ENCODE measurements around the gene OR2H2.
A peak's percentile ranks its signal among the peaks of the same experiment; 100 is the strongest.

The OR2H2 gene

DNA sequence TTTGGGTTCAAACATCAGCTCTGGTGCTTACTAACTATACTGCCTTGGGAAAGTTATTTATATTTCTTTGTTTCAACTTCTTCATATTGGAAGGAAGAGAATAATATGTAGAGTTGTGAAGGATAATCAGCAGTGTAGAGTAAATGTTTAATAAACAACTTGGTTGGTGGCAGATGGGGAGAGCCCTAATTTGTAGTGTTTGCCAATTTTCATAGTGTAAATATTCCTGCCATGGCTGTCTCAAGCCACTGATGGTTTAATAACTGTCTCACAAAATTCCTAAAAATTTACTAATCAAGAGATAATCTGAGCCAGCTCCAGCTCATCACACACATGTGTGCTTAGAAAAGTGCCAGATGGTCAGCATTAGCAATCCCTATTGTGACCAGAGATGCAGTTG, at the start of gene OR2H2:
TSS of gene OR2H2 (plus strand) at position 301 of the 400 bp plus-strand sequence. CDS start 2,824 bp downstream, outside the sequence.
- DNase-seq, result no peak

DNA sequence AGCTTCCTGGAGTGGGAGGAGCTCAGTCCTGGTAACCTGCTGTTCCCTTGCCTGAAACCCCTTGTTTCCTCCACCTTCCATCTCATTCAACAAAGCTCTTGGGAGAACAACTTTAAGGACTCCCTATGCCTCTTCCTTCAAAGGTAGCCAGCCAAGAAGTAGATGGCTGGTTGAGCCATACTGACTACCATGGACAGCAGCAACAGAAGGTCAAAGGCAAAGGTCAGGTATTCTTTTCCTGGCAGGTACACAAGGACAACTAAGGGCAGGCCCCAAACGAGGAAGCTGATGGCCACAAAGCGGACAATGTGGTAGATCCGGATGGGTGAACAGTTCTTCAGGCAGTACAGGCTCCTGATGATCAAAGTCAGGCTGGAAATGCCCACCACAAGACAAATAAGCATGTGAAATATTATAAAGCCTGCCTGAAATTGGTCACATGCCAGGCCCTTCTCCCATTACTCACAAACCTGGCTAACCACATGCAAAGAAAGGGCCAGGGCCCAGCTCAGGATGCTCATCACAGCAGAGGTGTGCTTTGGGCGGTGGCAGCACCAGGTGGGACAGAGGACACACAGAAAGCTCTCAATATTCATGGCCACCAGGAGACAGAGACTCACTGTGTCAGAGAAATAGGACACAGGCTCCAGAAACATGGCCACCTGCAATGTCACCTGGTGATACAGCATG, 47.1 kb upstream of the OR2H2 start:
- no peak for DNase-seq

DNA sequence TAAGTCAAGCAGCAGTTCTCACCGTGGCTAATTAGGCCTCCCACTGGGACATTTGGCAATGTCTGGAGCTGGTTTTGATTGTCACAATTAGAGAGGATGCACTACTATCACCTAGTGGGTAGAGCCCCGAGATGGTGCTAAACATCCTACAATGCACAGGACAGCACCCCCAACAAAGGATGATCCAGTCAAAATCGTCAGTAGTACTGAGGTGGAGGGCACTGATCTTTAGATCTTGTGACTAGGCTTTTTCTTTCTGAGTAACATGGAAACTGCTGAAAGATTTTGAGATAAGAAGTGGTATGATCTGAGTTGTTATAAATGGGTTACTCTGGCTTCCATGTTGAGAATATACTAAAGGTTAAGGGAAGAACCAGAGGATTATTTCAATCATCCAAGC, 37.3 kb upstream of the OR2H2 start:
- no peak for DNase-seq

DNA sequence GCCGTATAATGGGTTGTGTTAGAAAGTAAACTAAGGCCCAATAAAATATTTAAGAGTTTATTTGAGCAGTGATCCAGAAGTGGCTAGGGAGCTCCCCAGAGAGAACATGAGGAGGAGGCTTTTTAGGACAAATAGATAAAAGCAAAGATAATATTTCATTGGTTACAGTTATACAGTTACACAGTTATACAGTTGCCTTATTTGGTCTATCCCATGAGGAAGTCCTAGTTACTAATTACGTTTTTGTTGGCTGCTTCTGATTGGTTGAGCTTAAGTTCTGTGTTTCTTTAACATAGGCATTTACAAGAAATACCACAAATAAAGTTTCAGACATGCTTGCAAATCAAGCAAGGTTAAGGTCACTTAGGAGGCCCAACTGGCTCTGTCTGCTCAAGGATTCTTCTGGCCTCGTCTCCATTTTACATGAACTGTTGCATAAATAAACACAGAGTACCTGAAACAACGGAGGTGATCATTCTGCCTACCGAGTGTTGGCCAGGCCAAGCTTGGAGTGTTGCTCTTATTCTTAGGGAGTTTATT, 32.3 kb upstream of the OR2H2 start:
- no peak for DNase-seq

DNA sequence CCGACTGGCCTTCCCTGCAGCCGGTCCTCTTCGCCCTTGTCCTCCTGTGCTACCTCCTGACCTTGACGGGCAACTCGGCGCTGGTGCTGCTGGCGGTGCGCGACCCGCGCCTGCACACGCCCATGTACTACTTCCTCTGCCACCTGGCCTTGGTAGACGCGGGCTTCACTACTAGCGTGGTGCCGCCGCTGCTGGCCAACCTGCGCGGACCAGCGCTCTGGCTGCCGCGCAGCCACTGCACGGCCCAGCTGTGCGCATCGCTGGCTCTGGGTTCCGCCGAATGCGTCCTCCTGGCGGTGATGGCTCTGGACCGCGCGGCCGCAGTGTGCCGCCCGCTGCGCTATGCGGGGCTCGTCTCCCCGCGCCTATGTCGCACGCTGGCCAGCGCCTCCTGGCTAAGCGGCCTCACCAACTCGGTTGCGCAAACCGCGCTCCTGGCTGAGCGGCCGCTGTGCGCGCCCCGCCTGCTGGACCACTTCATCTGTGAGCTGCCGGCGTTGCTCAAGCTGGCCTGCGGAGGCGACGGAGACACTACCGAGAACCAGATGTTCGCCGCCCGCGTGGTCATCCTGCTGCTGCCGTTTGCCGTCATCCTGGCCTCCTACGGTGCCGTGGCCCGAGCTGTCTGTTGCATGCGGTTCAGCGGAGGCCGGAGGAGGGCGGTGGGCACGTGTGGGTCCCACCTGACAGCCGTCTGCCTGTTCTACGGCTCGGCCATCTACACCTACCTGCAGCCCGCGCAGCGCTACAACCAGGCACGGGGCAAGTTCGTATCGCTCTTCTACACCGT, 31.5 kb upstream of the OR2H2 start:
- peak; percentile 19 for DNase-seq

DNA sequence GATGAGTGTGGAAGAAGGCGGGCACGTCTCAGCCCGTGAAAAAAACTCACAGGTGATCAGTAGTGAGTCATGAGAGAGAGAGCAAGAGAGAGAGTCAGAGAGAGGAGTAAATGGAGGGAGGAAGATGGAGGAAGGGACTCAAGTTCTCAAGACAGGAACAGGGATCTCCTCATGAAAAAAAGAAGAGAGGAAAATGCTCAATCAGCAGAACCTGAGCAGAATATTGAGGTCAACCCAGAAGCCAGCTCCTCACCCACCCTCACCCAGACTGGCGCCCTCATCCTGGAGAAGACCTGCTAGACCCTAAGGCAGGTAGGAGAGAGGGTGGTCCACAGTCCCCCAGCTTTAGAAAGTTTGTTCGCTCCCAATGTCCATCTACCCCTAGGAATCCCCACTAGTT, 30.2 kb upstream of the OR2H2 start:
- DNase-seq, result no peak

DNA sequence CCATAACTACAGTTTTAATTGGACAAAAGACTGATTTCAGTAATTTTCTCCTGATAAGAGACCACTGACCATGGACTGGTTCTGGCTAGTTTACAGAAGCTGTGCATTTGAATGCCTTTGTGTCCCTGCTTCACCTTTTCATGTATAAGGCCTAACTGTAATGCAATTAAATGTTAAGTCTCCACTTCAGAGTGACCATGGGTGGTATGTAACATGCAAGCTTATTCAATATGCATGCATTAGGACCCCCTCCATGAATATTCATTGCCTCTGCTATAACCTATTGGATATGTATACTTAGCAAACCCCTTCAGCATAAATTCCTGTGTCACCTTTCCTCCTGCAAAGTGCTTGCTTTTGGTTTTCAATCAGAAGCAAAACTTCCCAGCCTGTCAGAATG, 27.6 kb upstream of the OR2H2 start:
- no peak for DNase-seq

DNA sequence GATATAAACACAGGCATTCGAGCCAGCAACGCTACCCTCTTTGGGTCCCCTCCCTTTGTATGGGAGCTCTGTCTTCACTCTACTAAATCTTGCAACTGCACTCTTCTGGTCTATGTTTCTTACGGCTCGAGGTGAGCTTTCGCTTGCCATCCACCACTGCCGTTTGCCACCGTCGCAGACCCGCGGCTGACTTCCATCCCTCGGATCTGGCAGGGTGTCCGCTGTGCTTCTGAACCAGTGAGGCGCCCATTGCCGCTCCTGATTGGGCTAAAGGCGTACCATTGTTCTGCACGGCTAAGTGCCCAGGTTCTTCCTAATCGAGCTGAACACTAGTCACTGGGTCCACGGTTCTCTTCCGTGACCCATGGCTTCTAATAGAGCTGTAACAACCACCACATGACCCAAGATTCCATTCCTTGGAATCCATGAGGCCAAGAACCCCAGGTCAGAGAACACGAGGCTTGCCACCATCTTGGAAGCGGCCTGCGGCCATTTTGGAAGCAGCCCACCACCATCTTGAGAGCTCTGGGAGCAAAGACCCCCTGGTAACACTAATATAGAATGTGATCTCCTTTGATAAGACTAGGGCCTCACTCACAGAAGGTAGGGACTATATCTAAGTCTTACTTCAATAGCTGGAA, 26.4 kb upstream of the OR2H2 start:
- DNase-seq, result no peak

DNA sequence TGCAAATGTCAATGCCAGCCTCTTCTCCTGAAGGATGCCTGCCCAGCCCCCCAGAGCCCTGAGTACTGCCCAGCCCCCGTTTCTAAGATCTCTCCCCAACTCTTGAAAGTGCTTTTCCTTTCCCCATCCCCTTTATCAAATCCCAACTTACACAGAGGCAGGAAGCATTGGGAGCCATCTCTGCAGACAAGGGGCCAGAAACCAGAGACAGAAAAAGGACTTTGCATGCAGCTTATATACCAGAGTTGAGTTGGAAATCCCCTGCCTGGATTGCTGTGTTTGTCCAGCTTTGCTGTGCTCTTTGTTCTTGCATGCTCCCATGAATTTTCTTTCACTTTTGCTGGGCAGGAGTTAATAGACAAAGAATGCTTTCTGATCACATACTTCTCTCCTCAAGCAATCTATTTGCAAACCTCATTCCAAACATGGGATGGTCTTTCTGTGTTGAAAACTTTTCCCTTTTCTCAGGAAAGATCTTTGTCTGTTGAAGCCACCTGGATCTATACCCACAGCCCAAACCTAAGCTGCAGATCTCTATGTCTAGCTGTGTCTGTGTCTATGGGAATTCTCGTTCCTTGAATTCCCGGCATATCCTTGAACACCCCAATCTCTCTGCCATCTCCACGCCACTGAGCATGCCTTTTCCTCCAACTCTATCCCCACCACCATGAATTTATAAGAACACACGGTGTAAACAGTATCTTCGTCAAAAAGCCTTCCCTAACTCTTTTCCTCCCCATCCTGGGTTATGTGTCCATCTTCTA, 25.2 kb upstream of the OR2H2 start, which contains the start of gene UBD:
TSS of gene UBD (minus strand) at position 209 of the 764 bp plus-strand sequence. CDS start at position 178, 31 bp downstream.
- no peak for DNase-seq

DNA sequence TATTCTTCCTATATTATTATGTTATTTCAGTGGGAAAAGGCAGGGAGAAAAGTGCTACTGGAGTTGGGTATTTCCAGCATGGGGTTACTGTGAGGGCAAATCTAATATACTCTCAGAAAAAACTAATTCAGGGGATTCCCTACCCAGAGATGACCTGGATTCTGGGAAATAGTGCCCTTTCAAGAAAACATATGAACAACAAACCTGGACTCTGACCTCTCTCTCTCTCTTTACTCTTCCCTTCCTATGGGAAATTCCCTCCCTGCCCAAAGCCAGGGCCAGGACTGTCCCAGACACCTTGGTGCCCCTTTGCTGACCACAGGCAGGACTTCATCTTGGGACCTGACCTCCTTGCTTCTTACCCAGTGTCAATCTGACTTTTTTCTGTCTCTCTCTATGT, 23.8 kb upstream of the OR2H2 start:
- DNase-seq, result no peak

DNA sequence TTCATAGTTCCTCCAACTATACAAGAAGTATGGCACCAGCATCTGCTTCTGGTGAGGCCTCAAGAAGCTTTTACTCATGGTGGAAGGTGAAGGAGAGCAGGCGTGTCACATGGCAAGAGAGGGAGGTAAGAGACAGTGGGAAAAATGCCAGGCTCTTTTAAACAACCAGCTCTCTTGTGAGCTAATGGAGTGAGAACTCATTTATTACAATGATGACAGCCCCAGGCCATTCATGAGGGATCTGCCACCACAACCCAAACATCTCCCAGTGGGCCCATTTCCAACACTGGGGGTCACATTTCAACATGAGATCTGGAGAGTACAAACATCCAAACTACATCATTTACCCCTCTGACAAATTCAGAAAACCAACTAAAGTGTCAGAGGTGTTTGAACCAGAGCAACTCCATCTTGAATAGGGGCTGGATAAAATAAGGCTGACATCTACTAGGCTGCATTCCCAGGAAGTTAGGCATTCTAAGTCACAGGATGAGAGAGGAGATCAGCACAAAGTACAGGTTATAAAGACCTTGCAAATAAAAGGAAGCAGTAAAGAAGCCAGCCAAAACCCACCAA, 23.2 kb upstream of the OR2H2 start:
- no peak for DNase-seq

DNA sequence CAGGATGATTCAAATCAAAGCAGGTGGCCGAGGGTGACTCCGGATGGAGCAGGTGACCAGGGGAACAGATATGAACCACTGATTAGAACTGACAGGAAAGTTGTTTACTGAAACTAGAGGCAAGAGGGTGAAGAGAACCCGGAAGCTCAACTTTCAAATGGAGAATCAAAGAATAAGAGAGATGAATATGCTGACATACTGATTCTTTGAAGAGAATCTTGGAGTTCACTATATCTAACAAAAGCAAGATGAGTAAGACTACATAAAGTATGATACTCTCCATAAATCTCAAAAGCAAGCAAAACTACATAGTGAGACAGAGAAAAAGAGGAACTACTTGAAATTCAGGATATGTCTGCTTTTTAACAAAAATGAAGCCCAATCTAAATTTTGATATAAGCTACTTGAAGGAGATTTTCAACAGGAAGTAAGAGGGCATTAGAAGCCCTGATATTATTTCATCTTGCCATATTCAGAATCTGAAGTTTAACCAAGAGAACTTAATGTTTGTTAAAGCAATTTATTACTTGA, 21.4 kb upstream of the OR2H2 start:
- DNase-seq, result no peak

DNA sequence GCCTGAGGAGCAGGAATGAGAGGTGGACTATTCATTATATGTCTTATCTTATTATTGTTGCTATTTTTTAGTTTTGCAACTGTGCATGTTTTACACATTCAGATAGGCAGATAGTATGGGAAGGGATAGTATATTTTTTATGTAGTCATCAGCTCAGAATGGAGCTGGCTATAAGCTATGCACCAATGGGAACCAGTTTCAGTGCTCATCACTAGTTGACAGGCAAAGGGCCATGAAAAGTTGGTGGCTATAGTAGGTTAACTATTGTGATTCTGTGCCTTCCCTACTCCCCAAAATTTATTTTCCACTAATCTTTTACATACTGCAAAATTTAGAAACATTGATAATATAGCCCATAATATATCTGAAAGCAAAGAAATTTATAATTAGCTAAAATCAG, 20.0 kb upstream of the OR2H2 start:
- no peak for DNase-seq

DNA sequence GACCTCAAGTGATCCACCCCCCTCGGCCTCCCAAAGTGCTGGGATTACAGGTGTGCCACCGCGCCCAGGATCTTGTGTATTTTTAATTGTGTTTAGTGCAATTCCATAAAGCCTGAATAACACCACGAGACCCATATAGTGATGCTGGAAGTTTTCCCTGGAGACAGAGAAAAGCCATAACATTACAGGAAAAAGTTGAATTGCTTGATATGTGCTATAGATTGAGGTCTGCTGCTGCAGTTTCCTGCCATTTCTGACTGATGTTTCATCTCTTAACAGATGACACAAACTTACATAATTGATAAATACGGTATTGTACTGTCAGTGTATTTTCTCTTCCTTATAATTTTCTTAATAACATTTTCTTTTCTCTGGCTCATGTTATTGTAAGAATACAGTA, 18.1 kb upstream of the OR2H2 start:
- DNase-seq, result no peak

DNA sequence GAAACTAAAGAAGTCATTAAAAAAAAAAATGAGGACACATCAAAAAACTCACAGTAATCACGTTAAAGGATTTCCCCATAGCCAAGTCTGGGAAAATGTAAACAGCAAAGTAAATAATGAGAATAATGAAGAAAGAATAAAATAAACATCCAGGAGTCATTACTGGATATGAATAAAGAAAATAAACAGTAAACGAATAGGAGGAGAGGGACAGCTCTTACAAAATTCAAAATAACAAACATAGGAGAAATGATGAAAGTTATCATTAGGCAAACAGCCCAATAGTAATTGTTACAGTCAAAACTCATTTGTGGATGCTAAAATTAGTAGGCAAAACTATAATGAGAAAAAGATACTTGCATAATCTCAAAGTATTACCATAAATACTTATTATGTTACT, 17.4 kb upstream of the OR2H2 start:
- DNase-seq, result no peak

DNA sequence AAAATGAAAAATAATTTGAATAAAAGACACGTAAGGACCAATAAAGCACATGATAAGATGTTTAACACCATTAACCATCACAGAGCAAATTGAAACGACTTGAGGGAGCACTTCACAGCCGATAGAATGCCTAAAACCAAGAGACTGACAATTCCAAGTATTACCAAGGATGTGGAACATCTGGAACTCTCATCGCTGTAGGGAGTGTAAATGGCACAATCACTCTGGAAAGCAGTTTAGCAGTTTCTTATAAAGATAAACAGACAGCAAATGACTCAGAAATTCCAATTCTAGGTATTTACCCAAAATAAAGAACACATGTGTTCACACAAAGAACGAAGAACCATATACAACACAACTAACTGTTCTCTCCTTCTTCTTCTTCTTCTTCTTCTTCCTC, 16.9 kb upstream of the OR2H2 start:
- no peak for DNase-seq

DNA sequence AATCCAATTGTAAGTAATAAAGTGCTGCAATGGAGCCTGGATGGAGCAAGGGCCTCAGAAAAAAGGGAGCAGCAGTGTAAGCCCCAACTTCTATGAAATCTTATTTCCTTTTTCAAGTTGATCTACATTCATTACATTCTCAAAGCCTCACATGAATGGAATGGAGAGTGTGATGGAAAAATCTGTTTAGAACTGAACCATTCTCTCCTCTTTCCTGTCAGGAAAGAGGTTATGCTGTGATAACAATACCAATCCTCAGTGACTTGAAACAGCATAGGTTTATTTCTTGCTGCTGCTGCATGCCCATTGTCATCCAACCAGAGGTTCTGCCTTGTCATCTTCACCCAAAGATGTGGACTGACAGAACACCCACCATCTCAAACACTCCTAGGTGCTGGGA, 8.9 kb upstream of the OR2H2 start:
- no peak for DNase-seq

DNA sequence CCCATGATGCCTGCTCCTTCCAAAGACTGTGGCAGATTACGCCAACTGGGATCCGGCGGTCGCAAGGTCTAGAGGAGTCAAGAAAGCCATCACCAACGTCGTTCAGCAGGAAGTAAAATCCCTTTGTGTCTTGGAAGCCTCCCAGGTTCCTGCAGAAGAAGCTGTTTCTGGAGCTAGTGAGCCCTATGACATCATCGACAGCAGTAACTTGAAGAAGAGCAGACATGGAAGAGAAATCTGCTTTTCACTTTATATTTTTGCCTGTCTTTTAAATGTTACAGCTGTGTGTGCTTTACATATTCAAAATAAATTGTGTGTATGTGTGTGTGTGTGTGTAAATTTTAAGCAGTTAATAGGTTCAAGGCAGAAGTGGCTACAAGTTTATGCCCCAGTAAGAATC, 7.4 kb upstream of the OR2H2 start:
- no peak for DNase-seq

DNA sequence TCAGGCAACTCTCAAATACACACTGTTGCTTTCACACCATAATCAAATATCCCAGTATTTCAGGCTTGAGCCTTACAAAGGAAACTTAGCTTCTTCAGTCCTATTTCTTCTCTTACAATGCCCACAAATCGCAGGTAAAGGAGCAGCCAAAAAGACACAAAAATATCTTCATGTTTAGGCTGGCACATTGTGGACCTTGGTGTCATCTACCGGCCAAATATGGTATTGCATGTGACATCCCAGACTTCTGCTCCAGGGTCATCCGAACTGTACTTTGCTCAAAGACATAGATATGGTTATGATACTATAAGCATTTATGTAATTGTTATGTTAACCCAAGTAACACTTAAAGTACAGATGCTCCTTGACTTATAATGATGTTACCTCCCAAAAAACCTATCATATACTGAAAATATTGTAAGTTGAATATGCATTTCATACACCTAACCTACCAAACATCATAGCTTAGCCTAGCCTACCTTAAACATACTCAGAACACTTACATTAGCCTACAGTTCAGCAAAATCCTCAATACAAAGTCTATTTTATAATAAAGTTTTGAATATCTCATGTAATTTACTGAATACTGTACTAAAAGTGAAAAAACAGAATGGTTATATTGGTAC, 4.6 kb downstream of the OR2H2 start:
- peak; percentile 45 to 59 for DNase-seq

DNA sequence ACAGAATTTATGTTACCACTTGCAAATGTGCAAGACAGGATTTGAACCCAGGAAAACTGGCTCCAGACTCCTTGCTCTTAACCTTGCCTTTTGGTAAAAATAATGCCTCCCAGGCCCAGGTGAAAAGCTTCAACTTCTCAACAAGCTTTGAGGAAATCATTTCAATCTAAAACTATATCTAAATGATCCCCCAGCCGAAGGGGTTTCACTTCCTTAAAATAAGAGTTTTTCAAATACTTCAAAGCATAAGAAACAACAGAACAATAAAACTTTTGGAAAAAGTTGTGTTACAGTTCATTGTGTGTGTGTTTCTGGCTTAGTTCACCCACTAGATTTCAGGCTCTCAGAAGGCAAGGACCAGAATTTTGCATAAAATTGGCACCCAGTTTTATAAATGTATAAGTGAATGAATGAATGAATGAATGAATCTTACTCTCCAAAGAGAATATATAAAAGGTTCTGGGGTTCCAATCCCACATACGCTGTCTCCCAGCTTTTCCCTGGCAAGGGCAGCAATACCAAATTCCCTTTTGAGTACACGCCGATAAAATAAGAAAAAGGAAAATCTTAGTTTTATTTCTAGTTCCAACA, 5.4 kb downstream of the OR2H2 start:
- no peak for DNase-seq

DNA sequence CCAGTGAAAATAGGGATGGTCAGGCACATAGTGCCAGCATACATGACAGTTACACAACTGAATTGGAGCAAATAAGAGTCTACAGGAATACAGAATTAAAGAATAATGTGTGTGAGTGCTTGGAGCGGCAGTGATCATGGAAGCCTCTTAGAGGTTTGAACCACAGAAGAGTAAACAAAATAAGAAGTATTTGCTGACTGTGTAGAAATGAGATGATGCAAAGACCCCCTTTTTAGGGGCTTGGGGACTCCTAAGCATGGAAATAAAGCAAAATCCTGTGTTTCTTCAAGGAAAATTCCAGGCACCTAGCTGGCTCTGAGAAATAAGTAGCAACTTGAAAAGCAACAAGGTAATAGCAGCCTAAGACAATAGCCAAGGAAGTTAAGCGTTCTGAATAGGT, 6.8 kb downstream of the OR2H2 start:
- DNase-seq, result no peak
